Urothelium cell line (cell line): ENCODE data around the gene TMEM184A.

ENCODE experiments used
- DNase-seq: peaks from one replicate; pipeline ENCODE4 v3.0.0; 2011; ENCODE audit warnings: low spot score, mixed read lengths
- FAIRE-seq: peaks from 2 replicates; lab custom pipeline; 2011; peaks lifted over from hg19 to GRCh38; lab: Jason Lieb, UNC

The TMEM184A gene

DNA sequence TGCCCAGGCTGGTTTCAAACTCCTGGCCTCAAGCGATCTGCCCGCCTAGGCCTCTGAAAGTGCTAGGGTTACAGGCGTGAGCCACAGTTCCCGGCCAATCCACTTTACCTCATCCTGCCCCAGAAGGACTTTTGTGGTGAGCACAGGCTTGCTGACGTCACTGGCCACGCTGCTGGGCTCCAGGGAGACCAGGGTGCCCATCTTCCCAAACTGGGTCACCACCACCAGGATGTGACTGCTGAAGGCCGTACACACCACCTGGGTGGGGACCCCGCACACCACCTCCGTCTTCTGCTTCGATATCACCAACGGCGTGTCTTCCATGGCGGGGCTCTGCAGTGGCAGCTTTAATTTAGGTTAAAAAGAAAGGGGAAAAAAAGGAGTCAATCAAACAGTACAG is 13.0 kb upstream of the TMEM184A start:
- FAIRE-seq (peak; percentile 94), DNase-seq (peak; percentile 70)

DNA sequence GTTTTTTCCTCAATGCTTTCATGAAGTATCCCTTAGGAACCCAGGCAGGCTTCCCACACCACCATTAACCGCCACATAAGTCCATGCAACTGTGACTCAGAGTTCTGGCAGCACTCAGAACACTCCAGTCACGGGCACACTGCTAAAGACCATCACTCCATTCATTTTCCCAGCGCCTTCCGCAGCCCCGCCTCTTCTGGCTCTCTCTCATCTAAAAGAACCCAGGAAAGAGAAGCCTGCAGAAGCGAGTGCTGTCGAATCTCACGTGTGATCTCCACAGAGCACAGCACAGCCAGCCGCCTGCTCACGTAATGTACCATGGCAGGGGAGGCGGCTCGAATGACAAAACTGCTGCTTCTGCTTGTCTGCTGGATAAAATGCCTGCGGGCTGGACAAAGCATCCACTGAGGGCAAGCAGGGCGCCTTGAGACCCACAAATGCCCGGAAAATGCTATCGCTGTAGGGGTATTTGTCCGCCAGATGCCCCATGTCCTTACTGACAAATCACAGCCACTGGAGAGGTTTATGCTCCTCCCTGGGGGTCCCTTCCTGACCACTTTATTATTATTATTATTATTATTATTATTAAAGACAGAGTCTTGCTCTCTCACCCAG is 12.0 kb upstream of the TMEM184A start:
- peak; percentile 27 for FAIRE-seq
- no peak for DNase-seq

DNA sequence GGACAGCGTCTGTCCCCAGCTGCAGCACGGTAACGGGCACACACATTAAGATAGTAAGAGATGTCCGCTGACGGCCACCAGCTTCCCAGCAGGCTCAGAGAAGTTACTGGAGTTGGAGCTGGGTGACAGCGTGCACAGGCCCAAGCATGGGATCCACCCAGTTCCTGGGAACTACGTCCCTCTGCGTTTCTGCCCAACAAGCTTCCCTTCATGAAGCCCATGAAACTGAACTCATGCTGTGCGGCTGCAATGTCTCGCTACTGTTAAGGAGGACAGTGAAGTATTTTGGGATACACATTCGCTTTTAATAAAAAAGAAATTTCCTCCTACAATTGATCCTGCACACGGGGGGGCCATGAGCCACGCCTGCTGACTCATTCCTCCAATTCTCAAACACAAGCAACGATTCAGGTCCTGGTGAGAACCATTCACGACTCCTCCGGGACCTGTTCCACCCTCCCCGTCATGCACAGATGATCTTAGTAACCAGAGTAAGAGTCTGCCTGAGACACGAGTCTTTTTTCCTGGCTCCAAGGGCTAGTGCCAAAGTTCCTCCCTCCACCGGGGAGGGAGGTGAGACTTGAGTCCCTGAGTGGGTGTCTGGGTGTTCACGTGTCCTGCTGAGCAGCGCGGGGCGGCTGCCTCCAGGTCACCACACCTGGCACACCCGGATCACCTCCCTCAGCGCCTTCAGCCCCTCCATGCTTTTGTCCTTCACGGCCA is 11.2 kb upstream of the TMEM184A start:
- FAIRE-seq (peak; percentile 88), DNase-seq (no peak)

DNA sequence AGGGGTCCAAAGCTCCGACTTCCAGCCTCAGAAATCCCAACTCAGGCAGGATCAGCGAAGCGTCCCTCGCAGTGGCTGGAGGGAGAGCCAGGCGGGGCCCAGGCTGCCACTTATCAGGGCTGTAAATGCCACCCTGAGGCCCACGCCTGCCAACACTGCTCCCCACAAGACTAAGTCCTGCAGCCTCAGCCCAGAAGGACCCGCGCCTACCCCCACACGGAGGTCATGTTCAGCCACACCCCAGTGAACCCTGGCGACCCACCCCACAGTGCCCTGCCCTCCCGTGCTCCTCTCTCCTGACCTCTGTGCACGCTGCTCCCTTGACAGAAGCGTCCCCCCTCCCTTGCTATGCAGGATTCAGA is 10.7 kb upstream of the TMEM184A start:
- DNase-seq (no peak), FAIRE-seq (no peak)

DNA sequence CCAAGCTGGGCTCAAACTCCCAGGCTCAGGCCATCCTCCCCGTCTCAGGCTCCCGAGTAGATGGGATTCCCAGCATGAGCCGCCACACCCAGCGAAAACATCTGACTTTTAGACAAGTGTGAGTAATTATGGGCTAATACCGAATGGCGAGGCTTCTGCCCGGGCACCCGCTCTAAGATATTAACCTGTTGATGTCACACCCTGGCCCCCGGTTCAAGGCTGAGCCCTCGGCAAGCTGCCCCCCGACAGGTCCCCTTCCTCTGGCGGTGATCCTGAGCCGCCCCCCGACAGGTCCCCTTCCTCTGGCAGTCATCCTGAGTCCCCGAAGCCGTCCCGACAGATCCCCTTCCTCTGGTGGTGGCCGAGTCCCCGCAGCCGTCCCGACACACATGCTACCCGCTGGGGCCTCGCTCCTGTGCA is 8.6 kb upstream of the TMEM184A start:
- DNase-seq = no peak
- peak; percentile 48 for FAIRE-seq

DNA sequence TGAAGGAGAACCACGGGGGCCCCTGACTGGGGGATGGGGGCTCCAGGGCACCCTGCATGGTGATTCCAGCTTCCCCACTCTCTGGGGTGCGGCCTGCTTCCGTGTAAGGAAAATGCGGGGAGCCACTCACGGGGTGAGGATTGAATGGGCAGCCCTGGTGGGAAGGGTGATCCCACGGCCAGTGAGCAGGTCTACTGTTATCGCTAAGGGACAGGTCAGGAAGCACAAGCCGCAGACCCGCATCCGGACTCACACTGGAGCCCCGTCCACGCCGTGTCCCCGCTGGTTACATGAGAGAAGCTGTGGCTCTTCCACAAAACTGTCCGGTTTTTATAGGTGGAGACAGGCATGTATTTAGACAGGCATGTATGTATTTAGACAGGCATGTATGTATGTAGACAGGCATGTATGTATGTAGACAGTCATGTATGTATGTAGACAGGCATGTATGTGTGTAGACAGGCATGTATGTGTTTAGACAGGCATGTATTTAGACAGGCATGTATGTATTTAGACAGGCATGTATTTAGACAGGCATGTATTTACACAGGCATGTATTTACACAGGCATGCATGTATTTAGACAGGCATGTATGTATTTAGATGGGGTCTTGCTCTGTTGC is 8.1 kb upstream of the TMEM184A start:
- FAIRE-seq (peak; percentile 99), DNase-seq (no peak)

DNA sequence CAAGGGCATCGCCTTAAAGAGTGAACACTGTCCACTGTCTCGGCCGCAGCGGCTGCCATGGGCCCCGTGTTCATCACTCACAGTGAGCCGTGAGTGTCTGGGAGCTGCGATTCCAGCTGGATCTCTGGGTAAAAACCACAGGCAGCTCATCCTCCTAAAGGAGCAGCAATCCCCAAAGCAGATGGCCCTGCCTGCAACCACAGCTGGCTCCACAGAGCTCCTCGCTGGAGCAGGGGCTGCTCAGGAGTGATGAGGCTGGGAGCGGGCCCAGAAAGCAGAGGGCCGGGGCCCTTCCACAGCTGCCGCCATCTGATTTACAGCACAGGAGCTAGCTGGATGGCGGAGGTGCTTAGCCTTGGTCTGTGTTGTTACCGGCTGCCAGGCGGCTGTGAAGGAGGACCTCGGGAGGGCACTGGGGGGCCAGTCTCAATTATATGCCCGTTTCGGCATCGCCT is 6.6 kb upstream of the TMEM184A start:
- FAIRE-seq = no peak
- no peak for DNase-seq

DNA sequence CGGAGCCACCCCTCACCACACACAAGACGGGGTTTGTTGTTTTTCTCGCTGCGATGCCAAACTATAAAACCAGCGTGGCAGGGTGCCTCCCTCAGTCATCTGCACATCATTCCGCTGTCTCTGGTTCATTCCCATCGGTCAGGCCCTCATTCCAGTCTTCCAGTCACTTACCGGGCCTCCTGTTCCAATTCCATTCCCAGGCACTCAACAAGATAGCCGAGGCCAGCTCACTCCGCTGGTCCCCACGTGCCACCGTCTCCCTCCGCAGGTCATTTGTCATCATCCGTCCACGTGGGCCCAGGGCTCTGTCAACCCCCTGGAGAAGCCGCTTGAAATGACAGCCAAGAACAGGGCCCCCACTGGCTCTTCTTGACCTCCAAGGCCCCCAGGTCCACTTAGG is 6.1 kb upstream of the TMEM184A start:
- DNase-seq = no peak
- peak; percentile 42 for FAIRE-seq

DNA sequence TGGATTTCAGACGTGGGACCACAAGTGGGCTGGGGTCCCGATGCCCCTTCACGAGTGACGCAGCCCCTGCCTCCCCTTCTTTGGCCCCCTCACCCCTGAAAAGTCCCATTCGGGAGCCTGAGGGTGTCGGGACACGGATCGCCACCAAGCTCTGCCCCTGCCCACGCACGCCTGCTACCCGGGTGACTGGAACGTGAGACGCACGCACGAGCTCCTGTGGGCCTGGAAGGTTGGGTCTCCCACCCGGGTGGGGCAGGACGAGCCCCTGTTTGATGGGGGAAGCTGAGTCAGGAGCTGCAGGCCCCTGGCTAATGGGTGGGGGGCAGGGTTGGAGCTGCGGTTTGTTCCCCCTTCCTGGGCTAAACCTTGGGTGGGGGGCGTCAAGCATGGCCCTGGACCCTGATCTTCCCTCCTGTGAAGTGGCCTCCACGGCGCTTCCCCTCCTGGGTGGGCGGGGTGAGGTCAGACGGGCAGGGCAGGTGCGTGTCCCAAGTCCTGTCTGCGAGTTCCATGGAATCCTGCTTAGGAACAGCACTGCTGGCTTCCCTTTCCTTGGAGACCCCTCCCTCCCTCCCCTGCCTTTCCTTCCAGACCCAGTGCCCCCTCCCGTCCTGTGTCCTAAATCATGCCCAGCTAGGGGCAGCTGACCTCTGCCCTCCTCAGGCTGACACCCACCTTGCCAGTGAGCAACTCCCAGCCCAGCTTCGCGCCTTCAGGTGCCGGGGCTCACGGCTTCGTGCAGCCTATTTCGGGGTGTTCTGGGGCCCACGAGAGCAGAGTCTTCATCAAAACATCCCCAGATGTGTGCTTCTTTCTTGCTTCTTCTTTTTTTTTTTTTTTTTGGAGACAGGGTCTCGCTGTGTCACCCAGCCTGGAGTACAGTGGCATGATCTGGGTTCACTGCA is 5.3 kb upstream of the TMEM184A start:
- DNase-seq = no peak
- FAIRE-seq = peak; percentile 85

DNA sequence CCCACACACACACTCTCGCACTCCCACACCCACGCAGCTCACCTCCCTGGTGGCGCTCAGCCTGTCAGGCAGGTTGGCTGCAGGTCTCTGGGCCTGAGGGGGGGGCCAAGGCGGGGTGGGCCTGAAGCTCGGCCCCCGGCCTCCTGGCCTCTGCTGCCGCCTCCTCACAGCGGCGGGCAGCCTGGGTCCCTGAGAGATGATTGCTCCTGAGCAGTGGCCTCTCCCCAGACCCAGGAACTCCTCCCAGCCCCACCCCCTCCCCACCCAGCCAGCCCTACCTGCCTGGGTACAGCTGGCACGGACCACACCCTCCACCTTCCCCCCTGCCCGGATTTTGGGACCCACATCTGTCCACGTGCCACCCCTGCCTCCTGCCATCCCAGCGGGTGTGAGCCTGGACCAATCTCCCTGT is 4.6 kb upstream of the TMEM184A start:
- DNase-seq = no peak
- FAIRE-seq = peak; percentile 20

DNA sequence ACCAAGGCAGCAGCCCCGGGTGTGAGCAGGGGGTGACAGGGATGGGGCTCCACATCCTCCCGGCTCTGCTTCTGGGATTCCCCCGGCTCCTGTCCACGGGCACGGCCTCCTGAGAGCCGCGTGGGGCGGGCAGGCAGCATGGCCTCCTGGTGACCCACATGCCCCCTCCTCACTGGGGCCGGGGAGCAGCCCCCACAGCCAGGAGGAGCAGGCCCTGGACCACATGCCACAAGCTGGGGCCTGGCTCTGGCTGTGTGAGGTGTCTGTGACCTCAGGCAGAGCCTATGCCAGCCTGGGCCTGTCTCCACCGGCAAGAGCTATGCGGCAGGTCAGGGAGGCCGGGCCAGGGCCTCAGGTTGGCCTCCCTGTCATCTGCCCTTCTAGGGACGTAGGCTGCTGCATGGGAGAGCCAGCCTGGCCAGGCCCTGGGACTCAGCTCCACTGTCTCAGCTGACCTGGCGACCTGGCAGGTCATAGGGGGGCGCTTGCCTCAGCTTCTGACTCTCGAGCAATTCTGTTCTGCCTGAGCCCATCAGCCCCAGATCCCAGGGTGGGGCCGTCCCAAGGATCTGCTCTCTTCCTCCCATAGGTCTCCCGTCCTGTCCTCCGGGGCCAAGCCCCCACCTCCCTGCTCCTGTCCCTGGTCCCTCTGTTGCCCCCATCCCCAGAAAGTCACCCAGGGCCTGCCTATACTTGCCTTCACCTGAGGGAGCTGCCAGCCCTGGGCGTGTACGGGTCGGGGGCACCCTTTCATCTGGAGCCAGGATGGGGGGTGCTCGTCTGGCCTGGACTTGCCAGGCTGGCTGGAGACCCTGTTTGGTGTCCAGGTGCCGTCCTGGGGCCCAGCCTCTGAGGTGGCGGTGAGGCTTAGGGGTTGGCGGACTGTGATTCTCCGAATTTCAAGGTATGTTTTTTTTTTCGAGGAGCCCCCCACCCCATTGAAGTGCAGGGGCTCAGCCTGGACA is 3.9 kb upstream of the TMEM184A start:
- DNase-seq = no peak

DNA sequence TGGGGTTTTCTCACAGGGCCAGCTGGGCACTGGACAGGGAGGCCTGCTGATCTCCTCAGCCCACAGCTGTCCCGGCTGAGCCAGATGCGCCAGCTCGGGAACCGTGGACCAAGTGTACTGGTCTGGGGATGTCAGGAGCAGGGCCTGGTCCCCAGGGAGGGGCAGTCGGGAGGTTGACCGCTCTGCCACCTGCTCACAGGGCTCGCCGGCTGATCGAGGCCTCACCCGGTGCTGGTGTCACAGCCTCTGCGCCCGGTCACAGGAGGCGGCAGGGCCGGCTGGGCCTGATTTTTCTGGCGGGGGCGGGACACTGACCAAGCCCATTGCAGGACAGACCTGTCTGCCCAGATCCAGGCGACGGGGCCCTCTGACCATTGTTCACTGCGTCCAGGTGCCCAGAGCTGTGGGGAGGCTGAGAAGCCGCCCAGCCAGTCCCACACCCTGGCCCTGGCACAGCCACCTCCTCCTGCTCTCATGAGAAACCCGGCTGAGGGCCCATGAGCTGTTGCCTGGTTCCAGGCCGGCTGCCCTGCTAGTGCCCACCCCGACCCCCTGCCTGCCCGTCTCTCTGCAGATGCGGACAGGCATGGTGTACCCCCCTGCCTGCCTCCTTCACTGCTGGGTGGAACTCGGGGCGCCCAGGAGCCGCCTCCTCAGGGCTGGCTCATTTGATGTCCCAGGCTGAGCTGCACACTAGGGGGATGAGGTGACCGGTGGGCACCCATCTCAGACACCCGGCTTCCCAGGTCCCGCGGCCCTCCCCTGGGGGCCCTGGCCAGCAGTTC is 3.0 kb upstream of the TMEM184A start:
- DNase-seq (no peak), FAIRE-seq (peak; percentile 40)

More for the DNA sequence above, 3.9 kb upstream of the TMEM184A start:
- FAIRE-seq = peak; percentile 97

DNA sequence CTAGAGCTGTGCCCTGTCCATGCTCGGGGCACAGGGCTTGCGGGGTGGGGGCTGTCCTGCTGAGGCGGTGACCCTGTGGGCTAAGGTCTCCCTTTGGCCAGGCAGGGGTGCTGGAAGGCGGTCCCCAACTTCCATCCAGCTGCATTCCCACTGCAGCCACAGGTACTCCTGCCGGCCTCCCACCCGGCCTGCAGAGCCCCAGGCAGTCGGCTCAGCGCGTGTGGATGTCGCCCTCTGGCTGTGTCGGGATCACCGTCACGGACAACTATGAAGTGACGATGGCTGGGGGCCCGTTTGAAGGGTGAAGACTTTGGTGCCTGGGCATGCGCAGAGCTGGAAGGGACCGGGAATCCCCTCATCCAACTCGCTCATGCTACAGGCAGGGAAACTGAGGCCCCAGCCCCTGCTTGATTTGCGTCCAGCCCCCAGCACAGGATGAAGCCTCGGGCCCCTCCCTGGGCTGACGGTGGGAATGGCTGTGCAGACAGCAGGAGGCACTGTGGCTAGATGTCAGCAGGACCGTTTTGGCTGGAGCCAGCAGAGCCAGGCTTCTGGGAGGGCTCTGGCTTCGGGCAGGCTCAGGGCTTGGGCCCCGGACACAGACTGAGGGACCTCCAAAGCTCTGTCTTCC is 2.3 kb upstream of the TMEM184A start:
- peak; percentile 95 for FAIRE-seq

DNA sequence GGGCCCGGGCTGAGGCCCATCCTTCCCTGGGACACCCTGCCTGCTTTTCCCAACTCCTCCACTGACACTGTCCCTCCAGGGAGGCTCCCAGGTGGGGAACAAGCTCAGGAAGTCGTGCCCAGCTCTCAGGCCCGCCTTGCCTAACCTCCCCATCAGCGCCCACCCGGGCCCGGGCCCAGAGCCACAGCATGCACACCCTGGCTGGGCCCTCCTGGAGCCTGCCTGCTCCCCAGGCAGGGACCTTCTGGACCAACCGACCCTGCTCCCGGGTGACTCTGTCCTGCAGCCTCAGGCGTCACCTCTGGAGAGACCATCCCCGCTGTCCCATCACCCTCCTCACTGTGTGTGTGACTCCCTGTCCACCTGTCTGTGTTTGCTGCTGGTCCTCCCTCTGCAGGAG is 1.8 kb upstream of the TMEM184A start:
- FAIRE-seq = peak; percentile 55
- DNase-seq = no peak

More for the DNA sequence above, 2.3 kb upstream of the TMEM184A start:
- DNase-seq = no peak

DNA sequence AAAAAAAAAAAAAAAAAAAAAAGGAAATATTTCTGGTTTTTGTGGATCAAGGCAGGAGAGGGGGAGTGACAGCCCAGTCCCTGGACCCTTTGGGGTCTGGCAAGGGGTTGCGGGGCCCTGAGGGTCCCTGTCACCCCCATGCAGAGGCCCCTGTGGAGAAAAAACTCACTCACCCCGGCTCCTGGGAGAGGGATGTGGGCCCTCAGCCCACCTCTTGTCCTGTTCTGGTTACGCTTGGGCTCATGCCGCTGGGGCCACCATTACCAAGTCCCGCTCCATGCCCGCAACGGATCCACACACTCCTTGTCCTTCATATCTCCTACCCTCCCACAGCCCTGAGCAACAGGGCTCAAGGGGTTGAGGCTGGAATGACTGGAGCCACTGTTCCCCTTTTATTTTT is 1.0 kb upstream of the TMEM184A start:
- FAIRE-seq = peak; percentile 90

DNA sequence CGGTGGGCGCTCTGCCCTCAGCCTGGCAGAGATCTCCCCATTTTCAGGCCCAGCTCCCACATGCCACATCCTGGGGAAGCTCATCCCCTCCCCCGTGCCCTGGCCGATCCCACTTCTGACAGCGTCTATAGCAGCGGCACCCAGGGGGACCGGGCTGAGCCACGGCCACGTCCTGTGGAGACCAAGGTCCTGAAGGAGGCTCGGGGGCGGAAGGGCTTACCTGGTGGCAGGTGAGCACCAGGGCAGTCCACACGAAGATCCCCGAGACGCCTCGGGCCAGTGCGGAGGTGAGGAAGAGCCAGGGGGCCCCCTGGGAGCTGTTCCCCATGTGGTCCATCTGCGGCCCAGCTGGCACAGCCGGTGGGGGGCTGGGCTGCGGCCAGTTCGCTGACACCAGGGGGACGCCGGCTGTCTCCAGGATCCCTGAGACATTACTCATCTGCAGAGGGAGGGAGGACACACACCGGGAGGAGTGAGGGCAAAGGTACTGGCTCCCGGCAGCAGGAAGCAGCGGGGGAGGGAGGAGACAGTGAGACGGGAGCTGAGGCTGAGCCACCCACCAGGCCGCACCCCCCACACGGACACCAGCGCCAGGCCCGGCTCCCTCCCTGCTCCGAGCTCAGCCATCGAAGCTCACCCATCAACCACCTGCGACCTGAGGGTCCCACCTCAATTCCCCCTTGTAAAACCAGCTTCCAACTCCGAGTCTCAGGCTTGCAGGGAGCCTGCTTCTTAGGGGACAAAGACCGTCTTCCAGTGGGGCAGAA is 776 bp downstream of the TMEM184A start:
- DNase-seq (peak; percentile 100), FAIRE-seq (peak; percentile 100)

More for the DNA sequence above, 1.0 kb upstream of the TMEM184A start:
- no peak for DNase-seq

DNA sequence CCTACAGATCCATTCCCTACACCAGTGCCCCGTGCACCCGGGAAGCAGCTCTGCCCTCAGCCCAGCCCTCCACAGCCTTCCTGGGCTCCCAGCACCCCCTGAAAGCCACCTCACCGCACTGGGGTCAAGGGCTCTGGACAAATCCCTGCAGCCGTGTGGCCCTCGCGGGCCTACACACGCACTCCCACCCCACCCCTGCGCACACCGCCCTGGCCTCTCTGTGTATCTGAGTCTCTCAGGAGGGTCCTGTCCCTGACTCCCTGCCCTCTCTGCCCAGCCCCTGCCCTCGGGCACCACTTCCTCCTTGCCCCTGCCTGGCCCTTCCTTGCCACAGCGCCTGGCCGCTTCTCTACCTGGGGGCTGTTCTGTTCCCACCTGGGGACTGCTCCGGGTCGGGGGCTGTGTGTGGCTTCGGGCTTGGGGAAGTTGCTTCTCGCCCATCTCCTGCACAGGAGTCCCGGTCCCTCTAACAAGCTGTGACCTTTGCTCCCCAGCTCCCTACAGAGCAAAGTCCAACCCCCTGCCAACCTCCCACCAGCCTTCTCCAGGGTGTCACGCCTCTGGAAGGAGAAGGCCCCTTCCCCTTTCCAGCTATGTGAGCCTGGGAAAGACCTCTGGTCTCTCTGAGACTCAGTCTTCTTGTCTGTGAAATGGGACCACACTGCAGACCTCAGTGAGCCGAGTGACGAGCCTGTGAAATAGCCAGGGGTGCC is 1.5 kb downstream of the TMEM184A start:
- DNase-seq (no peak), FAIRE-seq (no peak)
